ENCODE measurements around the gene STRN3.
"Not testable (repeated sequence)": the region's sequence is repeated elsewhere in the genome, so short reads cannot be mapped to it uniquely, and the experiment has no call there.

The STRN3 gene

GRCh38 chr14:30907659-30908057 lies 118.5 kb downstream of the STRN3 start:
- DNase-seq (ENCODE audit: low read depth) = no peak

GRCh38 chr14:30906752-30907658 lies 119.2 kb downstream of the STRN3 start:
- DNase-seq (ENCODE audit: low read depth) = no peak

GRCh38 chr14:30903285-30904124 lies 122.7 kb downstream of the STRN3 start:
- no peak for DNase-seq (ENCODE audit: low read depth)

GRCh38 chr14:30897121-30897520 lies 129.1 kb downstream of the STRN3 start:
- DNase-seq (ENCODE audit: low read depth) = not testable (repeated sequence)

- DNase-seq (ENCODE audit: low read depth) = no peak
Measured at GRCh38 chr14:30896435-30896834, 129.7 kb downstream of the STRN3 start.

- no peak for DNase-seq (ENCODE audit: low read depth)
Measured at GRCh38 chr14:30894923-30895515, 131.2 kb downstream of the STRN3 start.

GRCh38 chr14:30893819-30894218 lies 132.4 kb downstream of the STRN3 start:
- no peak for DNase-seq (ENCODE audit: low read depth)

GRCh38 chr14:30889244-30889594 lies 137.0 kb downstream of the STRN3 start:
- no peak for DNase-seq (ENCODE audit: low read depth)

- no peak for DNase-seq (ENCODE audit: low read depth)
Measured at GRCh38 chr14:30888480-30889243, 137.5 kb downstream of the STRN3 start.

- no peak for DNase-seq (ENCODE audit: low read depth)
Measured at GRCh38 chr14:30885840-30886740, 140.1 kb downstream of the STRN3 start.

- no peak for DNase-seq (ENCODE audit: low read depth)
Measured at GRCh38 chr14:30884901-30885300, 141.3 kb downstream of the STRN3 start.

- no peak for DNase-seq (ENCODE audit: low read depth)
Measured at GRCh38 chr14:30883508-30884294, 142.5 kb downstream of the STRN3 start.

- no peak for DNase-seq (ENCODE audit: low read depth)
Measured at GRCh38 chr14:30882431-30882830, 143.7 kb downstream of the STRN3 start.

GRCh38 chr14:30876692-30877091 lies 149.5 kb downstream of the STRN3 start:
- no peak for DNase-seq (ENCODE audit: low read depth)

GRCh38 chr14:30875788-30876053 lies 150.5 kb downstream of the STRN3 start:
- DNase-seq (ENCODE audit: low read depth) = no peak

- no peak for DNase-seq (ENCODE audit: low read depth)
Measured at GRCh38 chr14:30874999-30875787, 151.0 kb downstream of the STRN3 start.

- DNase-seq (ENCODE audit: low read depth) = no peak
Measured at GRCh38 chr14:30874120-30874998, 151.8 kb downstream of the STRN3 start, which contains the start of gene COCH. Gene COCH, plus strand, starts transcription at chr14:30874559. Its CDS starts 380 bp downstream, at chr14:30874939.

Measured in stromal cell of bone marrow (primary cell).